ENCODE measurements around the gene SERPINB1. TPM values are rescaled to one million over a fixed set of nuclear protein-coding genes. Genes with fewer than 3 reads are reported as not detected.
A peak's percentile ranks its signal among the peaks of the same experiment; 100 is the strongest.

Gene SERPINB1
- total RNA-seq, 1 experiment from 2014 or later = 133 TPM

GRCh38 chr6:2830183-2830582 is 11.5 kb downstream of the SERPINB1 start:
- TF ChIP-seq CTCF (conservative IDR thresholded peaks at IDR 0.05; ENCODE audit: low read depth, low read length) (no peak), EZH2 (IDR thresholded peaks at IDR 0.05; ENCODE audit: low read length, unreplicated experiment) (no peak), EZH2phosphoT487 (IDR thresholded peaks at IDR 0.05; ENCODE audit: borderline replicate concordance, low read length) (no peak)
- no peak overlapping the region for H3K4me3 ChIP-seq (ENCODE audit: low read length)
- no peaks in the 10 kb centered on the region for H3K9me3 ChIP-seq (ENCODE audit: low read length)
- ATAC-seq = no peak
- peaks cover 23% of the 10 kb centered on the region for H3K36me3 ChIP-seq (ENCODE audit: low read depth, low read length)
- no peak overlapping the region for H2AFZ ChIP-seq (ENCODE audit: low read length)
- no peak for DNase-seq
- no peak overlapping the region for H3K9ac ChIP-seq (ENCODE audit: low read length)
- H3K4me2 ChIP-seq (ENCODE audit: low read length) = no peak overlapping the region
- H4K20me1 ChIP-seq (ENCODE audit: low read length) = no peaks in the 10 kb centered on the region
- ChIA-PET CTCF (no interaction called here), POLR2A (ENCODE audit: unreplicated experiment) (no interaction called here)
- BruUV-seq (replicated peaks) = no TSS peak
- intact Hi-C loops (cut with micrococcal nuclease) = no loop called here
- peak overlapping the region; percentile 9; the same call in 1 of the 2 replicates for H3K27ac ChIP-seq (ENCODE audit: low read length)
- no peaks in the 10 kb centered on the region for H3F3A ChIP-seq (ENCODE audit: low read length, unreplicated experiment)
- H3K79me2 ChIP-seq (ENCODE audit: low read length) = no peaks in the 10 kb centered on the region
- no peaks in the 10 kb centered on the region for H3K9me2 ChIP-seq (replicated peaks; ENCODE audit: low read length)
- no peaks in the 10 kb centered on the region for H3K27me3 ChIP-seq (ENCODE audit: low read length)
- H3K4me1 ChIP-seq (ENCODE audit: insufficient read depth, low read length) = no peaks in the 10 kb centered on the region

GRCh38 chr6:2829253-2829652 is 12.4 kb downstream of the SERPINB1 start:
- no peaks in the 10 kb centered on the region for H3K79me2 ChIP-seq (ENCODE audit: low read length)
- peaks cover 3% of the 10 kb centered on the region for H3K4me1 ChIP-seq (ENCODE audit: insufficient read depth, low read length)
- H3F3A ChIP-seq (ENCODE audit: low read length, unreplicated experiment) = no peaks in the 10 kb centered on the region
- peaks cover 14% of the 10 kb centered on the region; the same call in 1 of the 2 replicates for H3K36me3 ChIP-seq (ENCODE audit: low read depth, low read length)
- H3K9me3 ChIP-seq (ENCODE audit: low read length) = no peaks in the 10 kb centered on the region
- no peak overlapping the region for H3K9ac ChIP-seq (ENCODE audit: low read length)
- H3K4me2 ChIP-seq (ENCODE audit: low read length) = no peak overlapping the region
- no TSS peak for BruUV-seq (replicated peaks)
- H2AFZ ChIP-seq (ENCODE audit: low read length) = no peak overlapping the region
- H3K27me3 ChIP-seq (ENCODE audit: low read length) = no peaks in the 10 kb centered on the region
- H4K20me1 ChIP-seq (ENCODE audit: low read length) = no peaks in the 10 kb centered on the region
- ChIA-PET POLR2A (ENCODE audit: unreplicated experiment) (no interaction called here), CTCF (no interaction called here)
- intact Hi-C loops (cut with micrococcal nuclease) = no loop called here
- ATAC-seq (no peak), DNase-seq (no peak)
- H3K9me2 ChIP-seq (replicated peaks; ENCODE audit: low read length) = no peaks in the 10 kb centered on the region
- H3K27ac ChIP-seq (ENCODE audit: low read length) = no peak overlapping the region
- TF ChIP-seq EZH2phosphoT487 (IDR thresholded peaks at IDR 0.05; ENCODE audit: borderline replicate concordance, low read length) (no peak), CTCF (conservative IDR thresholded peaks at IDR 0.05; ENCODE audit: low read depth, low read length) (no peak), EZH2 (IDR thresholded peaks at IDR 0.05; ENCODE audit: low read length, unreplicated experiment) (no peak)
- H3K4me3 ChIP-seq (ENCODE audit: low read length) = no peak overlapping the region

GRCh38 chr6:2828629-2829028 is 13.0 kb downstream of the SERPINB1 start:
- ChIA-PET CTCF (no interaction called here), POLR2A (ENCODE audit: unreplicated experiment) (no interaction called here)
- Histone ChIP-seq H3K27ac (ENCODE audit: low read length) (no peak overlapping the region), H3K9me2 (replicated peaks; ENCODE audit: low read length) (no peaks in the 10 kb centered on the region), H3K9me3 (ENCODE audit: low read length) (no peaks in the 10 kb centered on the region), H3K4me1 (ENCODE audit: insufficient read depth, low read length) (peaks cover 10% of the 10 kb centered on the region), H3K4me2 (ENCODE audit: low read length) (no peak overlapping the region), H4K20me1 (ENCODE audit: low read length) (no peaks in the 10 kb centered on the region), H3K4me3 (ENCODE audit: low read length) (no peak overlapping the region), H3K36me3 (ENCODE audit: low read depth, low read length) (peaks cover 8% of the 10 kb centered on the region; the same call in 1 of the 2 replicates), H3K9ac (ENCODE audit: low read length) (no peak overlapping the region), H2AFZ (ENCODE audit: low read length) (no peak overlapping the region), H3F3A (ENCODE audit: low read length, unreplicated experiment) (peaks cover 3% of the 10 kb centered on the region), H3K27me3 (ENCODE audit: low read length) (no peaks in the 10 kb centered on the region), H3K79me2 (ENCODE audit: low read length) (no peaks in the 10 kb centered on the region)
- DNase-seq (no peak), ATAC-seq (no peak)
- BruUV-seq (replicated peaks) = no TSS peak
- intact Hi-C loops (cut with micrococcal nuclease) = no loop called here
- TF ChIP-seq CTCF (conservative IDR thresholded peaks at IDR 0.05; ENCODE audit: low read depth, low read length) = no peak
- TF ChIP-seq EZH2phosphoT487 (IDR thresholded peaks at IDR 0.05; ENCODE audit: borderline replicate concordance, low read length) = no peak
- TF ChIP-seq EZH2 (IDR thresholded peaks at IDR 0.05; ENCODE audit: low read length, unreplicated experiment) = no peak

Data from PC-3 (cell line).